GM18499 (cell line): ENCODE measurements around the gene MAPK1IP1L.
"Not testable (repeated sequence)": the region's sequence is repeated elsewhere in the genome, so short reads cannot be mapped to it uniquely, and the experiment has no call there.

Experiments used
- ATAC-seq: cut with Tn5 transposase; IDR thresholded peaks from one replicate; pipeline ENCODE4 v1.9.1; 2021; ENCODE audit warnings: moderate number of reproducible peaks; ENCODE audit not compliant: insufficient read depth, unreplicated experiment

MAPK1IP1L gene

GRCh38 chr14:55053500-55053899 lies 2.1 kb downstream of the MAPK1IP1L start:
- no peak for ATAC-seq

- ATAC-seq = no peak
Measured at GRCh38 chr14:55054098-55054497, 2.7 kb downstream of the MAPK1IP1L start.

GRCh38 chr14:55057919-55058318 lies 6.5 kb downstream of the MAPK1IP1L start:
- ATAC-seq = no peak

- ATAC-seq = no peak
Measured at GRCh38 chr14:55059333-55059732, 7.9 kb downstream of the MAPK1IP1L start.

GRCh38 chr14:55062517-55063351 lies 11.3 kb downstream of the MAPK1IP1L start:
- ATAC-seq = no peak

- not testable (repeated sequence) for ATAC-seq
Measured at GRCh38 chr14:55064896-55065295, 13.4 kb downstream of the MAPK1IP1L start.

DNA sequence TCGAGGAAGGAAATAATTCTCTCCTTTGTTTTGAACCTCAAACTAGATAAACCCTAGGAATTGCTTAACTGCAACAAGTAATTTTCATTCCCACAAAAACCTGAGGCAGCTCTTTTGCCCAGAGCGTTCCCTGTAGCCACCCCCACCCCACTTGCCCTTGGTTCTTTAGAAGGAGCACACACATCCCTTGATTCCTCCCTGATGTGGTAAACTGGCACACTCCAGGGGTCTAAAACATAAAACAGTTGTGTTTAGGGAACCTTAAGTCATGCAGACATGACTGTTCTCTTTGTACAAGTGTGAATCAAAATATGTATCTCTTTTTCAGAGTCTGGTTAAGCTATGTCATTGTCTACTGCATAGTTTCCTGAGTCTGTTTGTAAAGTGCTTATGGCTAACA lies 14.0 kb downstream of the MAPK1IP1L start:
- no peak for ATAC-seq

- ATAC-seq = no peak
Measured at GRCh38 chr14:55066223-55066622, 14.8 kb downstream of the MAPK1IP1L start.

DNA sequence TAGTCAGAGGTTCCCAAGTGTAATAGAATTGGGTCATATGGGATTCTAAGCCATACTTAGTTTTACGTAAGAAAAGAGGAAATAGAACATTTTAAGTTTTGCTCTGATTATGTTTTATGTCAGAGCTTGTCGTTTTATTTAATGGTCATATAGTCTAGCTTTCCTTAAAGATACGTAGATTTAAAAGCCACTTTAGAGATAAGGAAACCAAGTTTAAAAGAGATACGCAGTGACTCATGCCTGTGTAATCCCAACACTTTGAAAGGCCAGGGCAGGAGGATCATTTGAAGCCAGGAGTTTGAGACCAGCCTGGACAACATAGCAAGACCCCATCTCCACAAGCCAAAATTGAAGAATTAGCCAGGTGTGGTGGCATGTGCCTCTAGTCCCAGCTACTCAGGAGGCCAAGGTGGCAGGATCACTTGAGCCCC lies 19.5 kb downstream of the MAPK1IP1L start:
- ATAC-seq = no peak

DNA sequence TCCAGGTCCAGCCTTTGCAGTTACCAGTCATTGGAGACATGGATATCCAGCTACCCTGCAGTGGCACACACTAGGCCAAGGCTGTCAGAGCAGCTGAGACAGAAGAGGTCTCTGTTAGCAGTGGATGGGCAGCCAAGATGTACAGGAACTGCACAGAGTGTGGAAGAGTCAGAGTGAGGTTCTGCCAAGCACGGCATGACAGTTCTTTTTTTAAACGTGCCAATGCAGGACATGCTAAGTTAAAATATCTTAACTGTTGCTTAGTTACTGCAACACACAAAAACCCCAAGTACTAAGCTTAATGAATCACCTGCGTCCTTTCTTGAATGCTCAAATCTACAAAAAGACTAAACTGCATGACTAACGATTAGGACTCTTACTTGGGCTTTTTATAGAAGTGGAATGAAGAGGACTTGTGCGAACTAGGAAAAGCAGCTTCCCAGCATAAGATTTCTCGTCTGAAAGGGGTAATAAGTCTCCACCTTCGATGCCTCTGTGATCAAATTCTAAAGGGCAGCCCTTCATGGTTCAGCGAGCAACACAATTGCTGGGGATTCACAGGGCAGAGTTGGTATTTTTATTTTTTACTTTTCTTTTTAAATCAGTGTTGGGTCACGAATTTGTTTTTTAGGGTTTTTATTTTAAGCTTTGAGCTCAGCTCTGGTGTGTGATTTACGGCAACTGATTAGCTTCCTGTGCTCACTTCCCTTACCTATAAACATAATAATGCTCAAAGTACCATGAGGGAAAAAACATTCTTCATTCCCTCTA lies 20.6 kb downstream of the MAPK1IP1L start:
- peak; percentile 37 for ATAC-seq

DNA sequence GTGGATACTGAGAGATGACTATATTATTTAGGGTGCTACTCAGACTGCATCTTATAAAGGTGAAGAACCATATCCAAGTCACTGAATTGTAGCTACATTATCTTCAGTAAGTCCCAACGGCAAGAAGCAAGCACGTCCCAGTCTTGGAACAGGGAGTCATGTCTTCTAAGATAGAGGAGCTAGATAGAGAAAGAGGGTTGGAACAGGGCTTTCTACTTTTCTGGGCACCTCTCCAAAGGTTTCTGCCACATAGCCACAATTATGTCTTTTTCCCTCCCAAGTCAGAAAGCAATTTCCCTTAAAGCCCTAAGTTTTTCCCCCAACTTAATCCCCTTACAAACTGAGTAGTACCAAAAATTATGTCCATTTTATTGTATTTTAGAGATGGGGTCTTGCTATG lies 22.4 kb downstream of the MAPK1IP1L start:
- ATAC-seq = no peak

DNA sequence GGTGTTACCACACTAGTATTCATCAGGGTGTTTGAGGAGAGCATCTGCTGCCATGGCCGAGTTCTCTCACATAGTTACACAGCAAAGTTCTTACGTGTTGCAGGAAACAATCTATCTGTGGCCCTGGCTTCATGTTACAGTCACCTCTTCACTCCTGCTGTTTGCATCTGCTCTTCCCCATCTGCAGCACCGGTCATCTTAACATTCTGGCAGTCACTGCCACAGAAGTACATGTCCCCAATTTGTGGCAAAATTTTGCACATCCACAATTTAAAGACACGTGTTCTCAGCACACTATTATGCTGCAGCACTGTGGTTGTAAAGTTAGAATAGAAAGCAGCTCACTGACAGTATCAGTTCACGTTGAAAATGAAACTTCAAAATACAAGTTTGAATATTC lies 23.2 kb downstream of the MAPK1IP1L start:
- no peak for ATAC-seq

DNA sequence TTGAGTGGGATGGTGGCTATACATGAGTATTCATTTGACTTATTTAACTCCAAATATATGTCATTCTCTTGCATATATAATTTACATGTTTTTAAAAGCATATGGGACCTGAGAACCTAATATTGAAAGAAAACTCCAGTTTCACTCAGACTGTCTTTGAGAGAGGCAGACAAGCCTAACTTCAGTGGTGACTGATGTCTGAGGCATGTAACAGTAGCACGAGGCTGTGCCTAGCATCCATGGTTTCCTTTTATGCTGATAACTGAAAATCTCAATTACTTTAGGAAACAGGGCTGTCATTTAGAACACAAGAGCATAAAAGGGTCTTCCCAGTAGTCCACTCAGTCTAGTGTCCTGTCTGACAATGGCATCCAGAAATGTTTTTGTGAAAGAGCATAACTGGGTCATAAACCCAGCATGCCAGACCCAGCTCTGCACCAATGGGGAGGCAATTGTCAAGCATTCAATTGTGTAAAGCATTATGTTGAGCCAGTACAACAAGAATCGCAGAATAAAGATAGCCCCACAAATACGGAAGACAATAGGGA lies 24.3 kb downstream of the MAPK1IP1L start:
- no peak for ATAC-seq

GRCh38 chr14:55077170-55078151 lies 26.0 kb downstream of the MAPK1IP1L start:
- no peak for ATAC-seq

DNA sequence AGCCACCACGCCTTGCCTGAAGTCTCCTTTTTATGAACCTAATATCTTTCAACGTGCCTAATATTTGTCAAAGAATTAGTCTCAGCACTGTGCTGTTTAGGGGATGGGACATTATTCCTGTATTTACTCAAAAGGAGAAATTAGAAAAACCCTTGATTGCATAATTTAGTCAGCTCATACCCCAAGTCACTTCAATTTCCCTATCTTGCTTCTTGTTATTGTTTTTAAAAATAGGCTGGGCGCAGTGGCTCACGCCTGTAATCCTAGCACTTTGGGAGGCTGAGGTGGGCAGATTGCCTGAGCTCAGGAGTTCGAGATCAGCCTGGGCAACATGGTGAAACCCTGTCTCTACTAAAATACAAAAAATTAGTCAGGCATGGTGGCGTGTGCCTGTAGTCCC lies 28.5 kb downstream of the MAPK1IP1L start:
- not testable (repeated sequence) for ATAC-seq

DNA sequence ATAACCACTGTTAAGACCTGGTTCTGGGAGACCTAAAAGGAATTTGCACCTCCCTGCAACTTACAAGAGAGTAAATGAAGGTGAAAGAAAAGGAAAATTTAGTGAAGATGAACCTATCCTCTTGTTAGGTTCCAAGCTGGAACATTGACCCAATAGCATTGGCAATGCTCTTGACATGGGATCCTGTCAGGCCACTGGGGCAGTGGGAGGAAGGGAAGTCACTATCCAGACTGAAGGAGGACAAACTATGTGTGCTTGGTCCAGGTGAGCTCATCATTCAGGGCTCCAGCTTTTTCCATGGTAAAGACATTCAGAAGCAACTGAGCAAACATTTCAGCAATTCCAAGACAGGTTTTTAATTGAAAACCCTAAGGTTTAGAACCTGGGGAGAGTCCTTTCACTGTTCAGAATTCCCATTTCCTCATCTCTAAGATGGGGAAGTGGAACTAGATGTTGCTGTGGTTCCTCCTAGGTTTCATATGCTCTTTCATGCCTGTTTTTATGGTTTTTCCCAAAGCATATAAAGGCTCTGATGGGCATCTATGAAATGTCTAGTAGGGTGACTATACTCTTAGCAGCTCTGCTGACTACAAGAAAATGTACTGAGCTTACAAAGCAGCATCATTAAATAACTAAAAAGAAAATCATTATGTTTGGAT lies 33.1 kb downstream of the MAPK1IP1L start:
- no peak for ATAC-seq

GRCh38 chr14:55085060-55085660 lies 33.7 kb downstream of the MAPK1IP1L start:
- no peak for ATAC-seq

DNA sequence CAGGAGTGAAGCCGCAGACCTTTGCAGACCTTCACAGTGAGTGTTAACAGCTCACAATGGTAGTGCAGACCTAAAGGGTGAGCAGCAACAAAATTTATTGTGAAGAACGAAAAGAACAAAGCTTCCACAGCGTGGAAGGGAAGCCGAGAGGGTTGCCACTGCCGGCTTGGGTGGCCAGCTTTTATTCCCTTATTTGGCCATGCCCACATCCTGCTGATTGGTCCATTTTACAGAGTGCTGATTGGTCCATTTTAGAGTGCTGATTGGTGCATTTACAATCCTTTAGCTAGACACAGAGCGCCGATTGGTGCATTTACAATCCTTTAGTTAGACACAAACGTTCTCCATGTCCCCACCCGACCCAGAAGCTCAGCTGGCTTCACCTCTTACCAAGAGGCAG lies 35.5 kb downstream of the MAPK1IP1L start:
- ATAC-seq = no peak

GRCh38 chr14:55088356-55088755 lies 36.9 kb downstream of the MAPK1IP1L start:
- no peak for ATAC-seq
